Right renal cortex interstitium (tissue), 3 donors: ENCODE results near the gene DNAH7. TPM values are rescaled to one million over a fixed set of nuclear protein-coding genes. Genes with fewer than 3 reads are reported as not detected.
"Not testable (repeated sequence)": the region's sequence is repeated elsewhere in the genome, so short reads cannot be mapped to it uniquely, and the experiment has no call there.

Experiments used
- DNase-seq, 3 donors: peaks; one replicate each; pipeline ENCODE4 v3.0.0-alpha.2; 2013; ENCODE audit warnings: low read depth in 3 of 3, low spot score in 2 of 3
- polyA plus RNA-seq, 3 donors: library from polyadenylated mRNA; unstranded; fragments of 120-200 nt; gene quantifications; one replicate each; pipeline ENCODE4 v1.2.1, GENCODE V29; 2013; ENCODE audit not compliant: insufficient read length in 3 of 3

DNAH7 gene
- polyA plus RNA-seq, 3 donors = 7.5 to 9.5 (median 8.2) TPM

DNA sequence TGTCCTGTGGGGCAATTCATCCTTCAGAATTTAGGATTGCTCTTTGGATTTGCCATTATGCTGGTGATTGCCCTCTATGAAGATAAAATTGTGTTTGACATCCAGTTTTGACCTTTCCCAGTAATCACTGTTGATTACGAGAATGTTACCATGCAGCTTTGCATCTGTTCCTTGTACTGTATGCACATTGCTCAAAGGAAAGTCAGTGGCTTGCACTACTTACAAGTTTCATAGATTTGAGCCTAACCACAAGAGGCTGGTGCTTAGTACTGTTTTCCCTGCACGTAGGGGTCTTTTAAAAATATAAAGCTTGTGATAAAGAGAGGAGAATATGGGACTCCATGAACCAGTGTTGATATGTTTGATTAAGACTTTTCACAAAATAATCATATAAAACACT lies 333.7 kb downstream of the DNAH7 start:
- DNase-seq = no peak

- DNase-seq = no peak
Observed at GRCh38 chr2:195734395-195734794, 334.2 kb downstream of the DNAH7 start.

DNA sequence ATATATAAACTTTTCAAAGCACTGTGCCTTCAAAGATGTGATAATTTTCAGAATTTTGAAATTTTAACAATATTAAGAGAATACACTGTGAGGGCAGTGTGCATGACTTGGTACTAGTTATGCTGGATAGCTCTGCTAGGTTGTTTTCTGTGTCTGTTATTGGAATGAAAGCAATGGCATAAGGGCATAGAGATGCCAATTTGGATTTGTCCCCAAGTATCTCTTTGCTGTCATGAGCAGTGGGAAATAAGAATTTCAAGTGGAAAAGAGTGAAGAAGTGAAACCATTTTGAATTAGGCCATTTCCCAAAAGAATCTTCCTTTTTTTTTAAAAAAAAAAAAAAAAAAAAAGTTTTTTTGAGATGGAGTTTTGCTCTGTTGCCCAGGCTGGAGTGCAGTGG lies 334.8 kb downstream of the DNAH7 start:
- no peak for DNase-seq

DNA sequence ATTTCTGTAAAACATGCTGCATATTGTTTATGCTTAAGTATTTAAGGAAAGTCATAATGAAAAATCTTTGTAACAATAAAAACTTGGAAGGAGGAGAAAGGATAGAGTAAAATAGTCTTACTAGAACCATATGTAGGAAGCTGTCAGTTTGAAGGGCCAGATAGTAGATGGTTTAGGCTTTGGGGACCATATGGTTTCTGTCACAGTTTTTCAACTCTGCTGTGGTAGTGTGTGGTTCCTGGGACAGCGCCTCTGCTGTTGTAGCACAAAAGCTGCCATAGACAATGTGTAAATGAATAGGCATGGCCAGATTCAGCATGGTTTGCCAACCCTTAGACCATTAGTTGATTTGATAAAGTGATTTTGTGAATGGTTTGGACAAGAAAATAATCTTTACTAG lies 336.1 kb downstream of the DNAH7 start:
- DNase-seq = no peak

DNA sequence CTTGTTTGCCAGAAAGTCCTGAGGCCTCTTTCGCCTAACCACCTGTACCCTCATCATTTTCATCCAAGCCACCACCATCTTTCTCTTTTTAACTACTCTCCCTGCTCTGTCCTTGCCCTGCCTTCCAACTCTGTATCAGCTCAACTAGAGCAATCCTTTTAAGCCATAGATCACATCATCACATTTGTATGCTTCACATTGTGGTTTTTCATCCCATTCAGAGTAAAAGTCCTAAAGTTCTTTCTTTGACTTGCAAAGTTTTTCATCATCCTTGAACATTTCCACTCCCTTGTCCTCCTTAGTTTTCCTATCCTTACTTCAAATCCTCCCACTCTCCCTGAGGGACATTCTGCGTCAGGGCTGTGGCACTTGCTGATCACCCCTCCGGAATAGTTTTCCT lies 337.7 kb downstream of the DNAH7 start:
- no peak for DNase-seq

- DNase-seq = no peak
Observed at GRCh38 chr2:195727106-195727505, 341.5 kb downstream of the DNAH7 start.

- DNase-seq = no peak
Observed at GRCh38 chr2:195722075-195722474, 346.6 kb downstream of the DNAH7 start.

DNA sequence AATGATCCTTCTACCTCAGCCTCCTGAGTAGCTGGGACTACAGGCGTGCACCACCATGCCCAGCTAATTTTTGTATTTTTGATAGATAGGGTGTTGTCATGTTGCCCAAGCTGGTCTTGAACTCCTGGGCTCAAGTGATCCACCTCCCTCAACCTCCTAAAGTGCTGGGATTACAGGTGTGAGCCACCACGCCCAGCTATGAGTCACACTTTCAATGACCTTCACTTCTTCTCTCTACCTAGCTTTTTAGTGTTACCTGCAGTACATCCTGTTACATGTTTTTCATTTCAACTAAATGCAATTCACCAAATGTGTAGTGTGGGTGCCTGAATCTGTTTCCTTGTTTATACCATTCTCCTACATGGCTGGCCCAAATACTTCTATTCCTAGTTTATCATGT lies 347.6 kb downstream of the DNAH7 start:
- no peak for DNase-seq

DNA sequence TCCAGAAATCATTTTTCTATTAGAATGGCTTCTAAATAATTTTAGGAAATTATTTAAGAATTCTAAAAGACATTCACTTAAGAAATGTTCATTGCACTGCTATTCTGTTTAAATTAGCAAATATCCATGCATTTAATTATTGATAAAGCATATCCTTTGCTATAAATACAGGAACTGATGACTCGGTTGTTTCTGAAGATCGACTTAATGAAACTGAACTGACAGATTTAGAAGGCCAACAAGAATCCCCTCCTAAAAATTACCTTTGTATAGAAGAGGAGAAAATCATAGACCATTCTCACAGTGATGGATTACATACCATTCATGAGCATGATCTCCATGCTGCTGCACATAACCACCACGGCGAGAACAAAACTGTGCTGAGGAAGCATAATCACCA lies 352.2 kb downstream of the DNAH7 start:
- no peak for DNase-seq

GRCh38 chr2:195711478-195711877 lies 357.2 kb downstream of the DNAH7 start:
- DNase-seq = no peak

GRCh38 chr2:195709901-195710806 lies 358.5 kb downstream of the DNAH7 start:
- no peak for DNase-seq

GRCh38 chr2:195706161-195706900 lies 362.3 kb downstream of the DNAH7 start:
- DNase-seq = no peak

DNA sequence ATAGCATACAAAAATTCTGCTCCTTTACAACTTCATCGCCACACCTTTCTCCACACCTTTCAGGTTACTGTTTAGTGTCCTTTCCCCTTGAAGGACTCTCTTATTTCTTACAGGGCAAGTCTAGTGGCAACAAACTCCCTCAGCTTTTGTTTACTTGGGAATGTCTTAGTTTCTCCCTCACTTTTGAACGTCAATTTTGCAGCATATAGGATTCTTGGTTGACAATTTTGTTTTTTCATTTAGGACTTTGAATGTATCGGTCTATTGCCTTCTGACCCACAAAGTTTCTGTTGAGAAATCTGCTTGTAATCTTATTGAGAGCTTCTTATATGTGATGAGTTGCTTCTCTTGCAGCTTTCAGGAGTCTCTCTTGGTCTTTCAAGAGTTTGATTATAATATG lies 368.2 kb downstream of the DNAH7 start:
- no peak for DNase-seq

DNA sequence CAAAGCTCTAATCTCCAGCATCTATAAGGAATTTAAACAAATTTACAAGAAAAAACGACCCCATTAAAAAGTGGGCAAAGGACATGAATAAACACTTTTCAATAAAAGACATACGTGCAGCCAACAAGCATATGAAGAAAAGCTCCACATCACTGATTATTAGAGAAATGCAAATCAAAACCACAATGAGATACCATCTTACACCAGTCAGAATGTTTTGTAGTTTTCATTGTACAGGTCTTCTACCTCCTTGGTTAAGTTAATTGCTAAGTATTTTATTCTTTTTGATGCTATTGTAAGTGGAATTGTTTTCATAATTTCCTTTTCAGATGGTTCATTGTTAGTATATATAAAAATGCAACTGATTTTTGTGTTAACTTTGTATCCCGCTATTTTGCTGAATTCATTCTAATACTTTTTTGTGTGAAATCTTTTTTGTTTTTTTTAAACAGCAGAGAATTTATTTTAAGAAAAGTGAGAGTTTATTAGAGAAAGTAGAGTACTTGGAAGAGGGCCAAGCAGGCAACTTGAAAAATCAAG lies 370.9 kb downstream of the DNAH7 start:
- no peak for DNase-seq

GRCh38 chr2:195696012-195696411 lies 372.6 kb downstream of the DNAH7 start:
- no peak for DNase-seq

DNA sequence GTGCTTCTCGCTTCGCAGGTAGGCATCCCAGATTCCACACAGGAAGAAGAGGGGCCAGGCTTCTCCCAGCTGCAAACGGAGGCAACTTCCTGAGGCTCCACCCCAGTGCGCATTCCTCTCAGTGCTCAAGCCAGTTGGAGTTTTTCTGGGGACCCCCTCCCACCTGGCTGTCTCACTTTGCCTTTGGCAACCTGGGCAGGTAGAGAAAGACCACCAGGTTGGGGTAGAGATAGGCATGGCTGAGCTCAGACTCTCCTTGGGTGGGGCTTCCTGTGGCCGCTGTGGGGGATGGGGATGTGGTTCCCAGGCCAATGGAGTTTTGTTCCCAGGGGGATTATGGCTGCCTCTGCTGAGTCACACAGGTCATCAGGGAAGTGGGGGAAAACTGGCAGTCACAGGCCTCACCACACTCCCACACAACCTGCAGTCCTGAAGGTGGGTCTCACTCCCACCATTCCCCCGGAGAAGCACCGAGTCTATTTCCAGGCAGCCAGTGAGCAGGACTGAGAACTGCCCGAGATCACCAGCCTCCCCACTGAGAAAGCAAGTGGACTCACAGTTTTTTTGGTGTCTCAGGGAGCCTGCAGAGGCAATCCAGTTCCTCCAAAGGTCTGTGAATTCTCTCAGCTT lies 373.5 kb downstream of the DNAH7 start:
- DNase-seq = no peak

DNA sequence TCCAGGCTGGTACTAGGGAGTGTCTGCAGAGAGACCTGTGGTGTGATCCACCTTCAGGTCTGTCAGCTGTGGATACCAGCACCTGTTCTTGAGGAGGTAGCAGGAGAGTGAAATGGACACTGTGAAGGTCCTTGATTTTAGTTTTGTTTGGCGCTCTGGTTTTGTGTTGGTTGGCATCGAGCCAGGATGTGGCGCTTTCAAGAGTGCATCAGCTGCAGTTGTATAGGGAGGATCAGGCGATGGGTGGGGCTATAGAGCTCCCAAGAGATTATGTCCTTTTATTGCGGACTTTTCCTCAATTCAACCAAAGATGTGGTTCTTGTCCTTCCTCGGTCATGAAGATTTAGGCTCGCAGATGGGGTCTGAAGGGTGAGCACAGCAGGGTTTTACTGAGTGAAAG lies 374.1 kb downstream of the DNAH7 start:
- DNase-seq = no peak

DNA sequence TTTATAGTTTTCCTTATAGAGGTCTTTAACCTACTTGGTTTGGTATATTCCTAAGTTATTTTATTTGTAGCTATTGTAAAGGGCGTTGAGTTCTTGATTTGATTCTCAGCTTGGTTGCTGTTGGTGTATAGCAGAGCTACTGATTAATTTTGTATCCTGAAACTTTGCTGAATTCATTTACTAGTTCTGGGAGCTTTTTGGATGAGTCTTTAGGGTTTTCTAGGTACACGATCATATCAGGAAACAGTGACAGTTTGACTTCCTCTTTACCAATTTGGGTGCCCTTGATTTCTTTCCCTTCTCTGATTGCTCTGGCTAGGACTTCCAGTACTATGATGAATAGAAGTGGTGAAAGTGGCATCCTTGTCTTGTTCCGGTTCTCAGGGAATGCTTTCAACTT lies 376.1 kb downstream of the DNAH7 start:
- not testable (repeated sequence) for DNase-seq
